H1 (cell line): ENCODE results near the gene MYO7B. TPM values are rescaled to one million over a fixed set of nuclear protein-coding genes. Genes with fewer than 3 reads are reported as not detected.

Experiments
- CTCF ChIA-PET: fragments of 300-600 bp; sonication (Branson Sonifier 250); formaldehyde crosslinking; loops from one replicate; lab custom pipeline; 2021; ENCODE audit not compliant: partially characterized antibody; lab: Charles Lee
- POLR2A ChIA-PET: fragments of 300-600 bp; sonication (Branson Sonifier 250); formaldehyde crosslinking; loops from one replicate; lab custom pipeline; 2021; ENCODE audit warnings: inconsistent platforms; ENCODE audit not compliant: partially characterized antibody; lab: Charles Lee
- DNase-seq, 2 experiments: peaks; one replicate each; pipeline versions ENCODE4 v3.0.0 to v3.0.0-alpha.2; 2010 to 2022; ENCODE audit warnings: low spot score in 2 of 2, low read depth in 1 of 2, mixed read lengths in 1 of 2
- FAIRE-seq: peaks from 2 replicates; lab custom pipeline; 2011; peaks lifted over from hg19 to GRCh38; lab: Jason Lieb, UNC
- H2AFZ ChIP-seq: 2 replicates; pipeline ENCODE4 v1.8.1; 2012; ENCODE audit warnings: low read length, inconsistent platforms
- H2AK5ac ChIP-seq: 2 replicates; pipeline ENCODE4 v1.6.1; 2013; ENCODE audit warnings: low read depth, low read length
- H2BK120ac ChIP-seq: replicated peaks from 2 replicates; pipeline ENCODE3; 2013; ENCODE audit warnings: low read depth, low read length, inconsistent platforms
- H2BK12ac ChIP-seq: 2 replicates; pipeline ENCODE4 v1.6.1; 2013; ENCODE audit warnings: low read depth, low read length
- H2BK15ac ChIP-seq: 2 replicates; pipeline ENCODE4 v1.6.1; 2013; ENCODE audit warnings: low read length
- H2BK20ac ChIP-seq: 2 replicates; pipeline ENCODE4 v1.6.1; 2013; ENCODE audit warnings: low read length
- H2BK5ac ChIP-seq: 2 replicates; pipeline ENCODE4 v1.6.1; 2013; ENCODE audit warnings: low read depth, low read length
- H3K14ac ChIP-seq: 2 replicates; pipeline ENCODE4 v1.6.1; 2013; ENCODE audit warnings: inconsistent platforms; ENCODE audit not compliant: insufficient read length
- H3K18ac ChIP-seq: 2 replicates; pipeline ENCODE4 v1.6.1; 2013; ENCODE audit warnings: low read length; ENCODE audit errors: extremely low read depth
- H3K23ac ChIP-seq: 2 replicates; pipeline ENCODE4 v1.6.1; 2013; ENCODE audit warnings: inconsistent platforms; ENCODE audit not compliant: insufficient read length
- H3K23me2 ChIP-seq: 2 replicates; pipeline ENCODE4 v1.6.1; 2013; ENCODE audit warnings: low read depth, low read length
- H3K27ac ChIP-seq: 2 replicates; pipeline ENCODE4 v1.6.1; 2011; ENCODE audit warnings: low read depth, low read length, inconsistent platforms
- H3K27me3 ChIP-seq, 4 experiments: replicated peaks in 1 of 4; 1 replicate in 1 of 4; 2 replicates in 3 of 4; pipeline versions ENCODE4 v1.6.1 to v1.8.1; 2011 to 2013; ENCODE audit warnings: low read length in 3 of 4, mild to moderate bottlenecking in 3 of 4, inconsistent platforms in 2 of 4, mixed read lengths in 2 of 4, moderate library complexity in 1 of 4; ENCODE audit not compliant: control insufficient read depth in 3 of 4, insufficient read depth in 3 of 4; ENCODE audit errors: extremely low read depth in 1 of 4
- H3K36me3 ChIP-seq, 4 experiments: 2 replicates each; pipeline versions ENCODE4 v1.6.1 to v1.8.1; 2011 to 2013; ENCODE audit warnings: mild to moderate bottlenecking in 4 of 4, low read length in 3 of 4, moderate library complexity in 2 of 4, control low read depth in 1 of 4, inconsistent platforms in 1 of 4; ENCODE audit not compliant: insufficient read depth in 4 of 4, control insufficient read depth in 2 of 4
- H3K4ac ChIP-seq: replicated peaks from 2 replicates; pipeline ENCODE3; 2013; ENCODE audit warnings: low read length, low read depth, mixed read lengths, inconsistent platforms; ENCODE audit not compliant: insufficient read length
- H3K4me1 ChIP-seq, 4 experiments: replicated peaks in 1 of 4; 1 replicate in 1 of 4; 2 replicates in 3 of 4; pipeline versions ENCODE4 v1.6.1 to v1.8.1; 2011 to 2013; ENCODE audit warnings: low read length in 3 of 4, inconsistent platforms in 2 of 4, mixed read lengths in 1 of 4; ENCODE audit not compliant: insufficient read depth in 4 of 4, control insufficient read depth in 3 of 4
- H3K4me2 ChIP-seq, 2 experiments: 2 replicates each; pipeline versions ENCODE4 v1.6.1 to v1.8.1; 2011 to 2013; ENCODE audit warnings: low read depth in 2 of 2, low read length in 2 of 2, control low read depth in 1 of 2, inconsistent platforms in 1 of 2, mild to moderate bottlenecking in 1 of 2; ENCODE audit not compliant: insufficient read depth in 1 of 2
- H3K4me3 ChIP-seq, 4 experiments: fragments of 200-600, 300-600 bp in 1 of 4; sonication (generic), shearing (Covaris generic), sonication (Bioruptor Twin) in 1 of 4; 2 replicates each; pipeline versions ENCODE4 v1.5.1 to v1.8.1; 2011 to 2016; ENCODE audit warnings: low read length in 4 of 4, low read depth in 3 of 4, control low read depth in 2 of 4, inconsistent platforms in 2 of 4, mild to moderate bottlenecking in 2 of 4, mixed read lengths in 1 of 4, moderate library complexity in 1 of 4; ENCODE audit not compliant: insufficient read depth in 2 of 4; ENCODE audit errors: extremely low read depth in 1 of 4
- H3K56ac ChIP-seq: replicated peaks from 2 replicates; pipeline ENCODE3; 2013; ENCODE audit warnings: low read depth, mild to moderate bottlenecking, mixed read lengths, low read length, inconsistent platforms; ENCODE audit not compliant: insufficient read length
- H3K79me1 ChIP-seq: 2 replicates; pipeline ENCODE4 v1.6.1; 2013; ENCODE audit warnings: low read depth, low read length, control low read depth
- H3K79me2 ChIP-seq, 2 experiments: 2 replicates each; pipeline versions ENCODE4 v1.6.1 to v1.8.1; 2012 to 2013; ENCODE audit warnings: low read length in 2 of 2, mild to moderate bottlenecking in 2 of 2, inconsistent platforms in 1 of 2; ENCODE audit not compliant: insufficient read depth in 2 of 2, control insufficient read depth in 1 of 2
- H3K9ac ChIP-seq, 4 experiments: replicated peaks in 1 of 4; 1 replicate in 1 of 4; 2 replicates in 3 of 4; pipeline versions ENCODE4 v1.6.1 to v1.8.1; 2011 to 2013; ENCODE audit warnings: low read depth in 3 of 4, low read length in 3 of 4, control low read depth in 2 of 4, mild to moderate bottlenecking in 2 of 4, moderate library complexity in 2 of 4, inconsistent platforms in 1 of 4; ENCODE audit errors: extremely low read depth in 1 of 4
- H3K9me3 ChIP-seq, 2 experiments: 2 replicates each; pipeline versions ENCODE4 v1.6.1 to v1.8.1; 2012 to 2013; ENCODE audit warnings: mild to moderate bottlenecking in 2 of 2, moderate library complexity in 2 of 2, control low read depth in 1 of 2, inconsistent platforms in 1 of 2, low read depth in 1 of 2, low read length in 1 of 2, mixed read lengths in 1 of 2; ENCODE audit not compliant: insufficient read depth in 2 of 2
- H4K20me1 ChIP-seq, 2 experiments: replicated peaks in 1 of 2; 2 replicates each; pipeline versions ENCODE3 to v1.8.1; 2011 to 2013; ENCODE audit warnings: inconsistent platforms in 2 of 2, low read length in 2 of 2, mild to moderate bottlenecking in 1 of 2; ENCODE audit not compliant: insufficient read depth in 2 of 2, control insufficient read depth in 1 of 2
- H4K5ac ChIP-seq: 2 replicates; pipeline ENCODE4 v1.6.1; 2013; ENCODE audit warnings: low read length, low read depth, mixed read lengths, inconsistent platforms; ENCODE audit not compliant: insufficient read length
- H4K8ac ChIP-seq: 2 replicates; pipeline ENCODE4 v1.8.0; 2013; ENCODE audit warnings: mild to moderate bottlenecking, moderate library complexity, low read length, inconsistent platforms; ENCODE audit not compliant: insufficient read depth; ENCODE audit errors: extremely low read depth
- H4K91ac ChIP-seq: replicated peaks from 2 replicates; pipeline ENCODE3; 2013; ENCODE audit warnings: low read length, mixed read lengths, inconsistent platforms; ENCODE audit not compliant: insufficient read length
- ATF2 ChIP-seq: IDR thresholded peaks from 2 replicates; pipeline ENCODE4 v1.6.1; 2012; ENCODE audit warnings: low read length, inconsistent platforms
- BCL11A ChIP-seq, 2 experiments: IDR thresholded peaks; one replicate each; pipeline ENCODE4 v1.6.1; 2011; ENCODE audit warnings: low read depth in 2 of 2, low read length in 2 of 2, mild to moderate bottlenecking in 2 of 2
- CREB1 ChIP-seq: IDR thresholded peaks from 2 replicates; pipeline ENCODE4 v1.6.1; 2012; ENCODE audit warnings: inconsistent platforms
- EZH2 ChIP-seq: fragments of 200-600 bp; sonication (generic); IDR thresholded peaks from 2 replicates; pipeline ENCODE4 v1.7.1; 2012; ENCODE audit warnings: low read depth, mild to moderate bottlenecking, moderate library complexity, low read length, inconsistent platforms; ENCODE audit not compliant: severe bottlenecking
- JUND ChIP-seq: IDR thresholded peaks from 2 replicates; pipeline ENCODE4 v1.6.1; 2011; ENCODE audit warnings: mild to moderate bottlenecking, improper control_type of control experiment, low read length
- KDM1A ChIP-seq: fragments of 200-600, 300-600 bp; sonication (generic); IDR thresholded peaks from 2 replicates; pipeline ENCODE4 v1.7.1; 2016; ENCODE audit warnings: mild to moderate bottlenecking, low read length, borderline replicate concordance
- PHF8 ChIP-seq: fragments of 200-600 bp; sonication (generic); conservative IDR thresholded peaks from 2 replicates; pipeline ENCODE4 v1.7.1; 2012; ENCODE audit warnings: low read depth, mild to moderate bottlenecking, inconsistent platforms, low read length, moderate library complexity
- POLR2A ChIP-seq, 2 experiments: IDR thresholded peaks; 1 replicate in 1 of 2; 2 replicates in 1 of 2; pipeline ENCODE4 v1.6.1; 2011; ENCODE audit warnings: low read depth in 2 of 2, low read length in 2 of 2, mild to moderate bottlenecking in 2 of 2; ENCODE audit errors: control extremely low read depth in 1 of 2
- RBBP5 ChIP-seq: IDR thresholded peaks from 2 replicates; pipeline ENCODE4 v1.7.1; 2012; ENCODE audit warnings: low read depth, mild to moderate bottlenecking, inconsistent platforms, low read length, moderate library complexity, borderline replicate concordance
- SRF ChIP-seq: IDR thresholded peaks from 2 replicates; pipeline ENCODE4 v1.6.1; 2011; ENCODE audit warnings: mild to moderate bottlenecking, low read depth, low read length, moderate library complexity
- TEAD4 ChIP-seq: IDR thresholded peaks from 2 replicates; pipeline ENCODE4 v1.6.1; 2012; ENCODE audit warnings: low read depth, low read length, inconsistent platforms, mixed read lengths
- WGBS, 2 experiments: shearing (Covaris generic) in 1 of 2; methylation state at CpG; one replicate each; pipeline versions ENCODE4 v1.1.6 to v1.1.7; 2013 to 2015; ENCODE audit warnings: low lambda C conversion rate in 2 of 2, mixed read lengths in 2 of 2, inconsistent platforms in 1 of 2, low coverage in 1 of 2, missing lambda C conversion rate in 1 of 2; ENCODE audit not compliant: insufficient replicate concordance in 2 of 2, insufficient coverage in 1 of 2, insufficient read length in 1 of 2; ENCODE audit errors: extremely low coverage in 1 of 2, missing lambda C conversion rate in 1 of 2; 5-methylcytosine and 5-hydroxymethylcytosine counted together
- polyA plus RNA-seq, 7 experiments: library from polyadenylated mRNA; depleted of rRNA in 3 of 7; stranded (reverse) in 5 of 7; unstranded in 2 of 7; fragments of >200 nt in 5 of 7; fragments of 200-250 nt in 2 of 7; gene quantifications; 1 replicate in 5 of 7; 2 replicates in 1 of 7; 4 replicates in 1 of 7; pipeline versions ENCODE4 v1.2.1 to v1.2.3, GENCODE V29; 2011 to 2013; ENCODE audit warnings: missing spikeins in 2 of 7, mixed read lengths in 2 of 7
- total RNA-seq: library from RNA; stranded (reverse); fragmentation: NEBNext Ultra II Directional; extraction: Animal tissue kit (Norgen Biotek cat#: 25700); gene quantifications from 2 replicates; pipeline ENCODE4 v1.2.1, GENCODE V29; 2021

MYO7B gene
- total and polyA plus RNA-seq, 2 of the 8 experiments (the other 6 are each of a cell fraction or from before 2014, with no cell fraction given), result not detected

GRCh38 chr2:127654838-127655175 is 119.3 kb downstream of the MYO7B start:
- Histone ChIP-seq H3K4me2 (no peak overlapping the region), H3K4me3 (no peak overlapping the region), H3K14ac (no peak overlapping the region), H3K23me2 (no peaks in the 10 kb centered on the region), H3K36me3 (no peaks in the 10 kb centered on the region), H3K23ac (no peak overlapping the region), H2BK5ac (no peak overlapping the region), H3K18ac (no peak overlapping the region), H3K27me3 (no peaks in the 10 kb centered on the region), H3K79me1 (no peaks in the 10 kb centered on the region), H4K5ac (no peak overlapping the region), H3K79me2 (no peaks in the 10 kb centered on the region), H3K9me3 (no peaks in the 10 kb centered on the region), H4K8ac (peak overlapping the region; percentile 65; the same call in 1 of the 2 replicates), H4K20me1 (peaks cover 0 to 1% of the 10 kb centered on the region in 2 experiments), H2BK15ac (no peak overlapping the region), H3K56ac (no peak overlapping the region), H3K4ac (no peak overlapping the region), H2BK120ac (no peak overlapping the region), H3K4me1 (no peaks in the 10 kb centered on the region; a peak in 3 of 7 replicates), H2BK12ac (no peak overlapping the region), H3K27ac (no peak overlapping the region), H2AK5ac (no peak overlapping the region), H3K9ac (no peak overlapping the region), H2AFZ (no peak overlapping the region), H2BK20ac (no peak overlapping the region), H4K91ac (no peak overlapping the region)
- POLR2A ChIA-PET, result interaction anchor here (1.5 kb wide), 1 partner anchor 44 kb away, joined by 3 read pairs; no protein-coding TSS in a partner anchor
- WGBS, 2 experiments, result 93% methylated on average over 8 of the region's 8 CpGs; no CpG with 5 or more reads in 1 of the 2 experiments
- TF ChIP-seq RBBP5 (no peak), TEAD4 (no peak), PHF8 (no peak), POLR2A (IDR thresholded peaks at IDR 0.05; ENCODE audit: control extremely low read depth in 1 of 2, low read depth in 2 of 2, low read length in 2 of 2) (no peak), KDM1A (no peak), ATF2 (no peak), SRF (no peak), JUND (no peak), BCL11A (IDR thresholded peaks at IDR 0.05; ENCODE audit: low read depth in 2 of 2, low read length in 2 of 2) (no peak), EZH2 (no peak), CREB1 (no peak)
- DNase-seq, result no peak
- no peak for FAIRE-seq
- CTCF ChIA-PET, result interaction anchor here (1.5 to 13.7 kb wide), 5 partner anchors 15 to 63 kb away, joined by 3 to 160 read pairs (median 34); partner anchors contain the start of gene LIMS2
